ENCODE results near the gene RCVRN.

RCVRN gene

DNA sequence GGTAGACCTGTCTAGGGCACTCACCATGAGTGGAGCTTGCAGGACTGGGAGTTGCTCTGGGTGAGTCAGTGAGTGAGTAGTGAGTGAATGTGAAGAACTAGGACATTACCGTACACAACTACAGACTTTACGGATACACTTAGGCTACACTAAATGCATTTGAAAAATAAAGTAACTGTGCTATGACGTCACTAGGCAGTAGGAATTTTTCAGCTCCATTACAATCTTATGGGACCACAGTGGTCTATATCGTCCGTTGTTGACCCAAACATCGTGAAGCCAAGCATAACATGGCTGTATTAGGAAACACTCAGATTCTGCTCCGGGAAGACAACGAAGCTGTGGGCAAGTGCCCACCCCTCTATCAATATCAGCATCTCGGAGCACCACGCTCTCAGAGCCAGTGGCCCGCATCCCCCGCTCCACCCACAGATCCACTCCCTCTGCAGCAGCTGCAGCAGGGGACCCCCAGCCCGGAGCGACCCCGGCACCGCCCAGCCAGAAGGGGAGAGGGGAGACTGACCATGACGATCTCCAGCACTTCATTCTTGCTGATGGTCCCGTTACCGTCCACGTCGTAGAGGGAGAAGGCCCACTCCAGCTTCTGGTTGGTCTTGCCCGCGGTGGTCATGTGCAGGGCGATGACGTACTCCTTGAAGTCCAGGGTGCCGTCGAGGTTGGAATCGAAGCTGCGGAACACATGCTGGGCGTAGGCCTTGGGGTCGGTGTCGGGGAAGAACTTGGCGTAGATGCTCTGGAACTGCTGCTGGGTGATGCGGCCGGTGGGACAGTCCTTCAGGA, 594 bp downstream of the RCVRN start:
- Histone ChIP-seq H3K4me3 (ENCODE audit: low read length, poor library complexity, severe bottlenecking) (no peak overlapping the region), H3K36me3 (ENCODE audit: insufficient read depth, low read length) (no peaks in the 10 kb centered on the region), H3F3A (ENCODE audit: low read depth) (no peaks in the 10 kb centered on the region), H3K4me2 (ENCODE audit: low read depth, low read length, poor library complexity, severe bottlenecking) (no peak overlapping the region), H3K9me2 (replicated peaks; ENCODE audit: low read depth, low read length) (no peaks in the 10 kb centered on the region), H4K20me1 (ENCODE audit: insufficient read depth, low read length, poor library complexity, severe bottlenecking) (no peaks in the 10 kb centered on the region), H3K9me3 (ENCODE audit: insufficient read depth, low read depth, low read length) (no peaks in the 10 kb centered on the region), H3K4me1 (ENCODE audit: insufficient read depth, low read length, poor library complexity, severe bottlenecking) (no peaks in the 10 kb centered on the region), H2AFZ (ENCODE audit: low read length) (no peak overlapping the region), H3K27me3 (ENCODE audit: insufficient read depth, low read length, poor library complexity, severe bottlenecking) (no peaks in the 10 kb centered on the region), H3K9ac (ENCODE audit: low read depth, low read length, poor library complexity, severe bottlenecking) (no peak overlapping the region), H3K79me2 (ENCODE audit: insufficient read depth, low read length) (no peaks in the 10 kb centered on the region)
- TF ChIP-seq, protein P1, sequence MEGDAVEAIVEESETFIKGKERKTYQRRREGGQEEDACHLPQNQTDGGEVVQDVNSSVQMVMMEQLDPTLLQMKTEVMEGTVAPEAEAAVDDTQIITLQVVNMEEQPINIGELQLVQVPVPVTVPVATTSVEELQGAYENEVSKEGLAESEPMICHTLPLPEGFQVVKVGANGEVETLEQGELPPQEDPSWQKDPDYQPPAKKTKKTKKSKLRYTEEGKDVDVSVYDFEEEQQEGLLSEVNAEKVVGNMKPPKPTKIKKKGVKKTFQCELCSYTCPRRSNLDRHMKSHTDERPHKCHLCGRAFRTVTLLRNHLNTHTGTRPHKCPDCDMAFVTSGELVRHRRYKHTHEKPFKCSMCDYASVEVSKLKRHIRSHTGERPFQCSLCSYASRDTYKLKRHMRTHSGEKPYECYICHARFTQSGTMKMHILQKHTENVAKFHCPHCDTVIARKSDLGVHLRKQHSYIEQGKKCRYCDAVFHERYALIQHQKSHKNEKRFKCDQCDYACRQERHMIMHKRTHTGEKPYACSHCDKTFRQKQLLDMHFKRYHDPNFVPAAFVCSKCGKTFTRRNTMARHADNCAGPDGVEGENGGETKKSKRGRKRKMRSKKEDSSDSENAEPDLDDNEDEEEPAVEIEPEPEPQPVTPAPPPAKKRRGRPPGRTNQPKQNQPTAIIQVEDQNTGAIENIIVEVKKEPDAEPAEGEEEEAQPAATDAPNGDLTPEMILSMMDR (conservative IDR thresholded peaks at IDR 0.05; ENCODE audit: low read length) = no peak
- TF ChIP-seq EZH2phosphoT487 (IDR thresholded peaks at IDR 0.05; ENCODE audit: borderline replicate concordance) = no peak

DNA sequence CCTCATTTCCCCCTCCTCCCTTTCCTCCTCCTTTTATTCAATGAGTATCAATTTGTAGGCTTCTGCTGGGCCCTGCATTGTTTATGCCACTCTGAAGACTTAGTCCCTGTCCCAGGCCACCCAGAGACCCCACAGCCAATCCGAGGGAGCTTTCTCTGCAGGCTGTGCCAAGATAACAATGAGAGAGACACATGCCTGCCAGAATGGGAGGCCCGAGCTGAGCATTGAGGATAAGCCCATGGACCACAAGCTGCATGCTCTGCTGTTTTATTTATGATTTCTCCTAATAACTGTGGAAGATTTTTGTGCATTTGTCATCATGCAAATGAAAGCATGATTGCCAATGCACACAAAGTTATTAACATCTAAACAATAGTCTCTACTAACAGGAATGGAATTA, 3.0 kb downstream of the RCVRN start:
- Histone ChIP-seq H3K79me2 (ENCODE audit: insufficient read depth, low read length) (no peaks in the 10 kb centered on the region), H3K4me2 (ENCODE audit: low read depth, low read length, poor library complexity, severe bottlenecking) (no peak overlapping the region), H3K4me1 (ENCODE audit: insufficient read depth, low read length, poor library complexity, severe bottlenecking) (no peaks in the 10 kb centered on the region), H3K9me2 (replicated peaks; ENCODE audit: low read depth, low read length) (no peaks in the 10 kb centered on the region), H3K4me3 (ENCODE audit: low read length, poor library complexity, severe bottlenecking) (no peak overlapping the region), H3F3A (ENCODE audit: low read depth) (no peaks in the 10 kb centered on the region), H3K9ac (ENCODE audit: low read depth, low read length, poor library complexity, severe bottlenecking) (no peak overlapping the region), H4K20me1 (ENCODE audit: insufficient read depth, low read length, poor library complexity, severe bottlenecking) (no peaks in the 10 kb centered on the region), H2AFZ (ENCODE audit: low read length) (no peak overlapping the region), H3K9me3 (ENCODE audit: insufficient read depth, low read depth, low read length) (no peaks in the 10 kb centered on the region), H3K27me3 (ENCODE audit: insufficient read depth, low read length, poor library complexity, severe bottlenecking) (no peaks in the 10 kb centered on the region), H3K36me3 (ENCODE audit: insufficient read depth, low read length) (no peaks in the 10 kb centered on the region)
- TF ChIP-seq, protein P1 (conservative IDR thresholded peaks at IDR 0.05; ENCODE audit: low read length) = no peak
- no peak for TF ChIP-seq EZH2phosphoT487 (IDR thresholded peaks at IDR 0.05; ENCODE audit: borderline replicate concordance)

DNA sequence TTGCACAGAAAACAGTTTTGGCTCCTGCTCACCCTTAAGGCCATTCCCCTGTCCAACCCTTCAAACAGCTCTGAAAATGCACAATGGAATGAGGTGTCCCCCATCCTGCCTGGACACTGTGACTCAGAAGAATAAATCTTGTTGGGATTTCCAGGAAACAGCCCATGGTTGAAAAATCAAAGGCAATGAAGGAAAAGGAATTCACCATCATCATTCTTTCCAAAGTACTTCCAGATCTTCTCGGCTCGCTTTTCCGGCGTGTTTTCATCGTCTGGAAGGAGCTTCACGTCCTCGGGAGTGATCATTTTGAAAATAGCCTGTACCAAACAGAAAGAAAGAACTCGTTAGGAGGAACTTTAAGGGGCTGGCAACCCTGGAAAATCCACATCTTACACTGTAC, 4.3 kb downstream of the RCVRN start:
- Histone ChIP-seq H3K36me3 (ENCODE audit: insufficient read depth, low read length) (no peaks in the 10 kb centered on the region), H3K79me2 (ENCODE audit: insufficient read depth, low read length) (no peaks in the 10 kb centered on the region), H3K27me3 (ENCODE audit: insufficient read depth, low read length, poor library complexity, severe bottlenecking) (no peaks in the 10 kb centered on the region), H3K4me2 (ENCODE audit: low read depth, low read length, poor library complexity, severe bottlenecking) (no peak overlapping the region), H3K4me3 (ENCODE audit: low read length, poor library complexity, severe bottlenecking) (no peak overlapping the region), H2AFZ (ENCODE audit: low read length) (no peak overlapping the region), H3K9ac (ENCODE audit: low read depth, low read length, poor library complexity, severe bottlenecking) (no peak overlapping the region), H3K4me1 (ENCODE audit: insufficient read depth, low read length, poor library complexity, severe bottlenecking) (no peaks in the 10 kb centered on the region), H3F3A (ENCODE audit: low read depth) (no peaks in the 10 kb centered on the region), H4K20me1 (ENCODE audit: insufficient read depth, low read length, poor library complexity, severe bottlenecking) (no peaks in the 10 kb centered on the region), H3K9me3 (ENCODE audit: insufficient read depth, low read depth, low read length) (no peaks in the 10 kb centered on the region), H3K9me2 (replicated peaks; ENCODE audit: low read depth, low read length) (no peaks in the 10 kb centered on the region)
- TF ChIP-seq EZH2phosphoT487 (IDR thresholded peaks at IDR 0.05; ENCODE audit: borderline replicate concordance) = no peak
- TF ChIP-seq, protein P1 (conservative IDR thresholded peaks at IDR 0.05; ENCODE audit: low read length) = no peak

Measured in Loucy (cell line).